Diencephalon (tissue), 1 donor: Measurements from ENCODE around the gene PCDHGA1. TPM values are rescaled to one million over a fixed set of nuclear protein-coding genes. Genes with fewer than 3 reads are reported as not detected.

ENCODE experiments used
- total RNA-seq: library from RNA; depleted of rRNA; stranded (reverse); fragments of >200 nt; gene quantifications from one replicate; pipeline ENCODE4 v1.2.3, GENCODE V29; 2014

The PCDHGA1 gene
- total RNA-seq, 1 donor from 2014 or later, result 4.2 TPM

GRCh38 chr5:141397756-141398551 is 67.6 kb downstream of the PCDHGA1 start, which contains the start of gene PCDHGB5:
Gene PCDHGB5 (plus strand): TSS chr5:141397947. CDS start chr5:141398128, 181 bp downstream.

DNA sequence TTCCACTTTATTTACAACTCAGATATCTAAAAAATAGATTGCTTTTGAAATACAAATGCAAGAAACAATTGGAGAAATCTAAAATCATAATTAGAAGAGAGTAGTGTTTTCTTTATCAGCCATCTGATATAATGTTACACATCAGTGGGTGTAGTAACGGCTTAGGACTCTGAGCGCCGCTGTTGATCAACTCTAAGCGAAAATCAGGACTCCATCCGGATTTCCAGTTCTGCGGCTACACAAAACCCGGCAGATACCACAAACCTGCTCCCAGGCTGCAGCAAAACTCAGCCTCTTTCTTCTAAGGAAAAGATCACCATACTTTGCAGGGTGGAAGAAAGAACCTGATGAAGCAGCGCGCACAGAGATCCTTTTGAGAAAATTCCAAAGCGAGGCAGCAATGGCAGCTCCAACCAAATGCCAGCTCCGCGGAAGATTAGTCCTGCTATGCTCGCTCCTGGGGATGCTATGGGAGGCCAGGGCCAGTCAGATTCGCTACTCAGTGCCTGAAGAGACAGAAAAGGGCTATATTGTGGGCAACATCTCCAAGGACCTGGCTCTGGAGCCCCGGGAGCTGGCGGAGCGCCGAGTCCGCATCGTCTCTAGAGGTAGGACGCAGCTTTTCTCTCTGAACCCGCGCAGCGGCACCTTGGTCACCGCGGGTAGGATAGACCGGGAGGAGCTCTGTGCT is 72.4 kb downstream of the PCDHGA1 start, which contains the start of gene PCDHGA9:
TSS of gene PCDHGA9 (plus strand) at position 226 of the 691 bp plus-strand sequence. CDS start at position 401, 175 bp downstream.

GRCh38 chr5:141407790-141408505 is 77.6 kb downstream of the PCDHGA1 start, which contains the start of gene PCDHGB6:
Gene PCDHGB6 (plus strand): TSS chr5:141408021. CDS start chr5:141408203, 182 bp downstream.

DNA sequence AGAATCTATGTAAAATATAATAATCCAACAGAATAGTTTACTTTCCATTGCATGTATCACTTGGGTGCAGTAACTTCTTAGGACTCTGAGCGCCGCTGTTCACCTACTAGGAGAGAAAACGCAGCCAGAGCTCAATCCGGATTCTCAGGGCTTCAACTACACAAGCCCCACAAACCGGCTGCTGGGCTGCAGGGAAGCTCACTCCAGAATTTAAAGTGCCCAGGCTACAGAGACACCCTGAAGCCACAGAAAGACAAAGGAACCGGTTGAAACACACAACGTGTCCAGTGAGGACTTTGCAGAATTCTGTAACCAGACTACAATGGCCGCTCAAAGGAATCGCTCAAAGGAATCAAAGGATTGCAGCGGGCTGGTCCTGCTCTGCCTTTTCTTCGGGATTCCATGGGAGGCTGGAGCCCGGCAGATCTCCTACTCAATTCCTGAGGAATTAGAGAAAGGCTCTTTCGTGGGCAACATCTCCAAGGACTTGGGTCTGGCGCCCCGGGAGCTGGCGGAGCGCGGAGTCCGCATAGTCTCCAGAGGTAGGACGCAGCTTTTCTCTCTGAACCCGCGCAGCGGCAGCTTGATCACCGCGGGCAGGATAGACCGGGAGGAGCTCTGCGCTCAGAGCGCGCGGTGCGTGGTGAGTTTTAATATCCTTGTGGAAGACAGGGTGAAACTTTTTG is 82.7 kb downstream of the PCDHGA1 start, which contains the start of gene PCDHGA10:
TSS of gene PCDHGA10 (plus strand) at position 134 of the 686 bp plus-strand sequence. CDS start at position 323, 189 bp downstream.

DNA sequence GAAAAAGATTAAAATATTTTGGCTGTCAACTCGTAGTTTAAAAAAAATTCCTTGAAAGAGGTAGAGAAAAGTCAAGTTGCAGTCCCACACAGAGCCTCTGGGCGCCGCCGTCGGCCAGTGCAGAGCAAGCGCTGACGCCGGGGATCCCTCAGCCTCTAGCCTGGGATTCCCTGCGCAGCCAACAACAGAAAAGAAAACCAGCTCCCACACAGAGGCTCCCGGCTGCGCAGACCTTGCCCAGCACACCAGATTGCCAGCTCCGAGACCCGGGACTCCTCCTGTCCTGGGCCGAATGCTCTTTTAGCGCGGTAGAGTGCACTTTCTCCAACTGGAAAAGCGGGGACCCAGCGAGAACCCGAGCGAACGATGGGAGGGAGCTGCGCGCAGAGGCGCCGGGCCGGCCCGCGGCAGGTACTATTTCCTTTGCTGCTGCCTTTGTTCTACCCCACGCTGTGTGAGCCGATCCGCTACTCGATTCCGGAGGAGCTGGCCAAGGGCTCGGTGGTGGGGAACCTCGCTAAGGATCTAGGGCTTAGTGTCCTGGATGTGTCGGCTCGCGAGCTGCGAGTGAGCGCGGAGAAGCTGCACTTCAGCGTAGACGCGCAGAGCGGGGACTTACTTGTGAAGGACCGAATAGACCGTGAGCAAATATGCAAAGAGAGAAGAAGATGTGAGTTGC is 87.3 kb downstream of the PCDHGA1 start, which contains the start of gene PCDHGB7:
TSS of gene PCDHGB7 (plus strand) at position 184 of the 679 bp plus-strand sequence. CDS start at position 367, 183 bp downstream.

DNA sequence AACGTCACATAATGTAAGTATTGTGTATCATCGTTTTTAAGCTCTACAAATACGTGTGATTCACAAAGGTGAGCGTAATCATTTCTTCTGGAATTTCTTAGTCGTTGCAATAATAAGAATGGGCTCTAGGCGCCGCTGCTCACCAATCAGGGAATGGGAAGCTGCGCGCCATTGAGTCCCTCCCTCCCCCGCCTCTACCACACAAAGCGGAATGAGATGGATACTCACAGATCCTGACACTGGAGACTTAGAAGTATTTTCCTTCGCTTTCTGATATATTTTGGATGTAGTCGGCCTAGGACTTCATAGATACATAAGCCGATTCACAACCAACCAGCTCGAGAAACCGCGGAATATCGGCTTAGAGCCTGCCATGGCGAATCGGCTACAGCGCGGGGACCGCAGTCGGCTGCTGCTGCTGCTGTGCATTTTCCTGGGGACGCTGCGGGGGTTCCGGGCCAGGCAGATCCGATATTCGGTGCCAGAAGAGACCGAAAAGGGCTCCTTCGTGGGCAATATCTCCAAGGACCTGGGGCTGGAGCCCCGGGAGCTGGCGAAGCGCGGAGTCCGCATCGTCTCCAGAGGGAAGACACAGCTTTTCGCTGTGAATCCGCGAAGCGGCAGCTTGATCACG is 90.7 kb downstream of the PCDHGA1 start, which contains the start of gene PCDHGA11:
TSS of gene PCDHGA11 (plus strand) at position 197 of the 634 bp plus-strand sequence. CDS start at position 374, 177 bp downstream.

DNA sequence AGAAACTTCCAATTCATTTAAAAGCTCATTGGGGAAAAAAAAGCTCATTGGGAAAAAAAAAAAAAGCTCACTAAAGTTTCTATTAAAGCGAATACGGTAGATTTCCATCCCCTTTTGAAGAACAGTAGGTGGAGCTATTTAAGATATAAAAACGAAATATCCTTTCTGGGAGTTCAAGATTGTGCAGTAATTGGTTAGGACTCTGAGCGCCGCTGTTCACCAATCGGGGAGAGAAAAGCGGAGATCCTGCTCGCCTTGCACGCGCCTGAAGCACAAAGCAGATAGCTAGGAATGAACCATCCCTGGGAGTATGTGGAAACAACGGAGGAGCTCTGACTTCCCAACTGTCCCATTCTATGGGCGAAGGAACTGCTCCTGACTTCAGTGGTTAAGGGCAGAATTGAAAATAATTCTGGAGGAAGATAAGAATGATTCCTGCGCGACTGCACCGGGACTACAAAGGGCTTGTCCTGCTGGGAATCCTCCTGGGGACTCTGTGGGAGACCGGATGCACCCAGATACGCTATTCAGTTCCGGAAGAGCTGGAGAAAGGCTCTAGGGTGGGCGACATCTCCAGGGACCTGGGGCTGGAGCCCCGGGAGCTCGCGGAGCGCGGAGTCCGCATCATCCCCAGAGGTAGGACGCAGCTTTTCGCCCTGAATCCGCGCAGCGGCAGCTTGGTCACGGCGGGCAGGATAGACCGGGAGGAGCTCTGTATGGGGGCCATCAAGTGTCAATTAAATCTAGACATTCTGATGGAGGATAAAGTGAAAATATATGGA is 100.2 kb downstream of the PCDHGA1 start, which contains the start of gene PCDHGA12:
TSS of gene PCDHGA12 (plus strand) at position 176 of the 782 bp plus-strand sequence. CDS start at position 429, 253 bp downstream.

GRCh38 chr5:141475625-141476131 is 145.4 kb downstream of the PCDHGA1 start, which contains the start of gene PCDHGC3:
Gene PCDHGC3 (plus strand): TSS chr5:141475966. CDS start chr5:141476117, 151 bp downstream.

DNA sequence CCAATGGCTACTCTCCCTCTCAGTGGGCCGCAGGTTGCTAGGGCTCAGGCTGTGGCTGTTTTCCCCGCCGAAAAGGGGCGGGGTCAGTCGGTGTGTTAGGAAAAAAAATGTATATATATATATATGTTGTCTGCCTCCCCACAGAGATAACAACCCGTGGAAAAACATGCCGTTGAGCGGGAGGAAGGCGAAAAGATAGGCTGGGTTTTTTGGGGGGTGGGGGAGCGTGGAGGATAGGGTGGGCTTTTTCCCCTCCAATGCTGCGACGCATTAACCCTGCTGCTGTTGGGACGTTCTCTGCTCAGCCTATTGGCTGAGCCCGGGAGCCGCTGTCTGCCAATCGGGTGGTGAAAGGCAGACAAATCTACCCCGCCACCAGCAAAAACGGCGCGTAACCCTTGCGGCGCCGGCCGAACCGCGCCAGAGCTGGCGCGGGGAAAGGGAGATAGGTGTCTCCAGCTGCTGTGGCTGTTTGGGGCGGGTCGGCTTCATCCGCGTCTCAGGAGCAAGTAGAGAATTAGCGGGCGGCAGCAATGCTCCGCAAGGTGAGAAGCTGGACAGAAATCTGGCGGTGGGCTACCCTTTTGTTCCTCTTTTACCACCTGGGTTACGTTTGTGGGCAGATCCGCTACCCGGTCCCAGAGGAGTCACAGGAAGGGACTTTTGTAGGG is 154.5 kb downstream of the PCDHGA1 start, which contains the start of gene PCDHGC4:
TSS of gene PCDHGC4 (plus strand) at position 390 of the 671 bp plus-strand sequence. CDS start at position 534, 144 bp downstream.

GRCh38 chr5:141488591-141489561 is 158.6 kb downstream of the PCDHGA1 start, which contains the start of gene PCDHGC5:
Gene PCDHGC5 (plus strand): TSS chr5:141489081. CDS start chr5:141489241, 160 bp downstream.

Other genes with a start within 250 kb of the PCDHGA1 start
- gene PCDHB2, start 235.9 kb upstream of the PCDHGA1 start, total RNA-seq, result 12.7 TPM
- gene PCDHB3, start 230.0 kb upstream of the PCDHGA1 start, total RNA-seq, result 13.6 TPM
- gene PCDHB4, start 208.7 kb upstream of the PCDHGA1 start, total RNA-seq, result 5.3 TPM
- 11.1 TPM for gene PCDHB5, start 195.3 kb upstream of the PCDHGA1 start, total RNA-seq
- 4.2 TPM for gene PCDHB6, start 180.5 kb upstream of the PCDHGA1 start, total RNA-seq
- 8.5 TPM for gene PCDHB7, start 157.9 kb upstream of the PCDHGA1 start, total RNA-seq
- gene PCDHB8, start 152.7 kb upstream of the PCDHGA1 start, total RNA-seq, result 8.1 TPM
- 5.8 TPM for gene PCDHB16, start 148.1 kb upstream of the PCDHGA1 start, total RNA-seq
- 9.2 TPM for gene PCDHB9, start 143.4 kb upstream of the PCDHGA1 start, total RNA-seq
- gene PCDHB10, start 138.2 kb upstream of the PCDHGA1 start, total RNA-seq, result 22.4 TPM
- 14.8 TPM for gene PCDHB11, start 130.9 kb upstream of the PCDHGA1 start, total RNA-seq
- gene PCDHB12, start 121.8 kb upstream of the PCDHGA1 start, total RNA-seq, result 15.5 TPM
- gene PCDHB13, start 116.6 kb upstream of the PCDHGA1 start, total RNA-seq, result 10.8 TPM
- gene PCDHB14, start 107.2 kb upstream of the PCDHGA1 start, total RNA-seq, result 12.7 TPM
- gene PCDHB15, start 85.1 kb upstream of the PCDHGA1 start, total RNA-seq, result 22.6 TPM
- gene SLC25A2, start 26.5 kb upstream of the PCDHGA1 start, total RNA-seq, result 0.23 TPM
- gene TAF7, start 9.7 kb upstream of the PCDHGA1 start, total RNA-seq, result 103 TPM
- 8.5 TPM for gene PCDHGA2, start 8.2 kb downstream of the PCDHGA1 start, total RNA-seq
- 7.2 TPM for gene PCDHGA3, start 13.3 kb downstream of the PCDHGA1 start, total RNA-seq
- 10.4 TPM for gene PCDHGB1, start 19.6 kb downstream of the PCDHGA1 start, total RNA-seq
- 12.5 TPM for gene PCDHGA4, start 24.5 kb downstream of the PCDHGA1 start, total RNA-seq
- gene PCDHGB2, start 29.5 kb downstream of the PCDHGA1 start, total RNA-seq, result 7.6 TPM
- 7.2 TPM for gene PCDHGA5, start 33.6 kb downstream of the PCDHGA1 start, total RNA-seq
- gene PCDHGB3, start 39.7 kb downstream of the PCDHGA1 start, total RNA-seq, result 9.2 TPM
- 11.3 TPM for gene PCDHGA6, start 43.4 kb downstream of the PCDHGA1 start, total RNA-seq
- gene PCDHGA7, start 52.2 kb downstream of the PCDHGA1 start, total RNA-seq, result 7.6 TPM
- gene PCDHGB4, start 57.2 kb downstream of the PCDHGA1 start, total RNA-seq, result 14.8 TPM
- 6.9 TPM for gene PCDHGA8, start 62.1 kb downstream of the PCDHGA1 start, total RNA-seq
- gene PCDHGB5, start 67.4 kb downstream of the PCDHGA1 start, total RNA-seq, result 24.0 TPM
- gene PCDHGA9, start 72.3 kb downstream of the PCDHGA1 start, total RNA-seq, result 14.3 TPM
- 17.8 TPM for gene PCDHGB6, start 77.5 kb downstream of the PCDHGA1 start, total RNA-seq
- 15.2 TPM for gene PCDHGA10, start 82.5 kb downstream of the PCDHGA1 start, total RNA-seq
- 18.2 TPM for gene PCDHGB7, start 87.2 kb downstream of the PCDHGA1 start, total RNA-seq
- 18.9 TPM for gene PCDHGA11, start 90.5 kb downstream of the PCDHGA1 start, total RNA-seq
- gene PCDHGA12, start 100.0 kb downstream of the PCDHGA1 start, total RNA-seq, result 7.4 TPM
- 69.0 TPM for gene PCDHGC3, start 145.5 kb downstream of the PCDHGA1 start, total RNA-seq
- gene PCDHGC4, start 154.5 kb downstream of the PCDHGA1 start, total RNA-seq, result 91.6 TPM
- 9.5 TPM for gene PCDHGC5, start 158.6 kb downstream of the PCDHGA1 start, total RNA-seq